Astrocyte (in vitro differentiated cells and primary cell): ENCODE data around the gene BCR. TPM values are rescaled to one million over a fixed set of nuclear protein-coding genes. Genes with fewer than 3 reads are reported as not detected.
A peak's percentile ranks its signal among the peaks of the same experiment; 100 is the strongest.

Experiments
- DNase-seq: peaks from one replicate; pipeline ENCODE4 v3.0.0-alpha.2; 2010; ENCODE audit warnings: low read depth
- FAIRE-seq: peaks from 2 replicates; lab custom pipeline; 2011; peaks lifted over from hg19 to GRCh38; lab: Jason Lieb, UNC
- H2AFZ ChIP-seq: 2 replicates; pipeline ENCODE4 v1.6.0; 2012; ENCODE audit warnings: low read depth, low read length, inconsistent platforms
- H3K27ac ChIP-seq: 2 replicates; pipeline ENCODE4 v1.5.1; 2011; ENCODE audit warnings: low read depth, low read length, inconsistent platforms
- H3K27me3 ChIP-seq: 2 replicates; pipeline ENCODE4 v1.6.0; 2011; ENCODE audit warnings: low read length, inconsistent platforms; ENCODE audit not compliant: insufficient read depth
- H3K36me3 ChIP-seq: 2 replicates; pipeline ENCODE4 v1.5.1; 2011; ENCODE audit warnings: low read length, inconsistent platforms; ENCODE audit not compliant: insufficient read depth
- H3K4me1 ChIP-seq: 2 replicates; pipeline ENCODE4 v1.5.1; 2011; ENCODE audit warnings: low read length, inconsistent platforms; ENCODE audit not compliant: insufficient read depth
- H3K4me2 ChIP-seq: 2 replicates; pipeline ENCODE4 v1.6.0; 2012; ENCODE audit warnings: low read length, inconsistent platforms
- H3K4me3 ChIP-seq: 2 replicates; pipeline ENCODE4 v1.5.1; 2011; ENCODE audit warnings: low read depth, mild to moderate bottlenecking, low read length, inconsistent platforms; ENCODE audit not compliant: insufficient read depth
- H3K79me2 ChIP-seq: 2 replicates; pipeline ENCODE4 v1.6.0; 2012; ENCODE audit warnings: mild to moderate bottlenecking, low read length, inconsistent platforms; ENCODE audit not compliant: insufficient read depth
- H3K9ac ChIP-seq: 2 replicates; pipeline ENCODE4 v1.6.0; 2012; ENCODE audit warnings: mild to moderate bottlenecking, low read length, inconsistent platforms
- H3K9me3 ChIP-seq: 2 replicates; pipeline ENCODE4 v1.5.1; 2012; ENCODE audit warnings: low read depth, mild to moderate bottlenecking, low read length, inconsistent platforms; ENCODE audit not compliant: insufficient read depth
- H4K20me1 ChIP-seq: 2 replicates; pipeline ENCODE4 v1.6.0; 2012; ENCODE audit warnings: low read length, inconsistent platforms; ENCODE audit not compliant: insufficient read depth
- H3K27ac Mint-ChIP-seq: one replicate; pipeline ENCODE4 v1.8.0; 2021; ENCODE audit warnings: mild to moderate bottlenecking, mixed read lengths; ENCODE audit not compliant: unreplicated experiment
- H3K27me3 Mint-ChIP-seq: one replicate; pipeline ENCODE4 v1.8.0; 2021; ENCODE audit warnings: low read depth, mixed read lengths; ENCODE audit not compliant: unreplicated experiment
- H3K36me3 Mint-ChIP-seq: one replicate; pipeline ENCODE4 v1.8.0; 2021; ENCODE audit warnings: low read depth, mixed read lengths; ENCODE audit not compliant: unreplicated experiment
- H3K4me1 Mint-ChIP-seq: one replicate; pipeline ENCODE4 v1.8.0; 2021; ENCODE audit warnings: low read depth, mixed read lengths; ENCODE audit not compliant: unreplicated experiment
- H3K4me3 Mint-ChIP-seq: one replicate; pipeline ENCODE4 v1.8.0; 2021; ENCODE audit warnings: mild to moderate bottlenecking, moderate library complexity, mixed read lengths; ENCODE audit not compliant: unreplicated experiment
- H3K9me3 Mint-ChIP-seq: one replicate; pipeline ENCODE4 v1.8.0; 2021; ENCODE audit warnings: mild to moderate bottlenecking, mixed read lengths; ENCODE audit not compliant: unreplicated experiment
- CTCF ChIP-seq: IDR thresholded peaks from 2 replicates; pipeline ENCODE4 v1.5.1; 2011; ENCODE audit warnings: low read depth, mild to moderate bottlenecking, inconsistent platforms, low read length, moderate library complexity; ENCODE audit not compliant: insufficient read depth
- EZH2 ChIP-seq: IDR thresholded peaks from 2 replicates; pipeline ENCODE4 v1.6.1; 2012; ENCODE audit warnings: mild to moderate bottlenecking, low read length, inconsistent platforms; ENCODE audit not compliant: insufficient read depth
- total RNA-seq: library from RNA; stranded (reverse); gene quantifications from 2 replicates; pipeline ENCODE4 v1.2.1, GENCODE V29; 2021

BCR gene
- total RNA-seq, 1 donor from 2014 or later: 48.9 TPM

GRCh38 chr22:23278883-23279675 lies 98.8 kb downstream of the BCR start:
- no peak for TF ChIP-seq CTCF
- no peak for TF ChIP-seq EZH2
- Histone ChIP-seq H3K9me3 (no peaks in the 10 kb centered on the region), H3K4me3 (no peak overlapping the region), H3K4me2 (no peak overlapping the region), H3K4me1 (peaks cover 15% of the 10 kb centered on the region), H3K27me3 (no peaks in the 10 kb centered on the region), H4K20me1 (peaks cover 11% of the 10 kb centered on the region), H2AFZ (no peak overlapping the region), H3K79me2 (no peaks in the 10 kb centered on the region), H3K27ac (no peak overlapping the region), H3K36me3 (peaks cover 1% of the 10 kb centered on the region), H3K9ac (no peak overlapping the region)
- Mint-ChIP-seq H3K4me1 (peaks cover 5% of the 10 kb centered on the region), H3K4me3 (no peak overlapping the region), H3K27ac (no peak overlapping the region), H3K9me3 (no peaks in the 10 kb centered on the region), H3K27me3 (no peaks in the 10 kb centered on the region), H3K36me3 (peaks cover 10% of the 10 kb centered on the region)
- DNase-seq: peak; percentile 39
- FAIRE-seq: no peak

GRCh38 chr22:23279781-23280180 lies 99.5 kb downstream of the BCR start:
- Histone ChIP-seq H4K20me1 (peaks cover 11% of the 10 kb centered on the region), H3K9ac (no peak overlapping the region), H3K9me3 (no peaks in the 10 kb centered on the region), H3K27me3 (no peaks in the 10 kb centered on the region), H2AFZ (no peak overlapping the region), H3K4me3 (no peak overlapping the region), H3K4me2 (no peak overlapping the region), H3K79me2 (no peaks in the 10 kb centered on the region), H3K36me3 (no peaks in the 10 kb centered on the region), H3K27ac (no peak overlapping the region), H3K4me1 (peaks cover 15% of the 10 kb centered on the region)
- Mint-ChIP-seq H3K4me1 (peaks cover 5% of the 10 kb centered on the region), H3K4me3 (peak overlapping the region; percentile 42), H3K9me3 (no peaks in the 10 kb centered on the region), H3K27me3 (no peaks in the 10 kb centered on the region), H3K27ac (no peak overlapping the region), H3K36me3 (peaks cover 9% of the 10 kb centered on the region)
- DNase-seq (peak; percentile 20), FAIRE-seq (no peak)
- TF ChIP-seq EZH2 (no peak), CTCF (no peak)
